IMR-90 (cell line): Measurements from ENCODE around the gene TUBGCP6. TPM values are rescaled to one million over a fixed set of nuclear protein-coding genes. Genes with fewer than 3 reads are reported as not detected.

Source experiments
- ATAC-seq: fragments of 200-7000 bp; cut with Tn5 transposase; 2 replicates; pipeline ENCODE4 v1.9.1; 2020; ENCODE audit warnings: low read depth, mild to moderate bottlenecking, moderate library complexity
- BruUV-seq: library from RNA; stranded (reverse); fragments of 400-500 nt; replicated peaks from 2 replicates; lab custom pipeline; 2021; lab: Mats Ljungman, UMichigan
- CTCF ChIA-PET: fragments of 300-600 bp; formaldehyde crosslinking; extraction: SDS; loops from one replicate; lab custom pipeline; 2021; ENCODE audit warnings: antibody characterized with exemption; lab: Yijun Ruan, JAX
- POLR2A ChIA-PET: fragments of 300-600 bp; sonication (Branson Sonifier 250); formaldehyde crosslinking; loops from one replicate; lab custom pipeline; 2022; ENCODE audit warnings: antibody characterized with exemption; ENCODE audit not compliant: unreplicated experiment; lab: Charles Lee
- DNase-seq: peaks from one replicate; pipeline ENCODE4 v3.0.0; 2013
- H2AFZ ChIP-seq: replicated peaks from 2 replicates; pipeline ENCODE3; 2013; ENCODE audit warnings: low read length, mild to moderate bottlenecking; ENCODE audit not compliant: poor library complexity
- H2AK5ac ChIP-seq: 2 replicates; pipeline ENCODE4 v1.6.1; 2013; ENCODE audit warnings: low read depth, low read length, inconsistent platforms
- H2AK9ac ChIP-seq: replicated peaks from 2 replicates; pipeline ENCODE3; 2013; ENCODE audit warnings: mild to moderate bottlenecking, low read depth, low read length, moderate library complexity; ENCODE audit not compliant: poor library complexity
- H2BK120ac ChIP-seq: 2 replicates; pipeline ENCODE4 v1.6.1; 2013; ENCODE audit warnings: low read depth, low read length, inconsistent platforms
- H2BK15ac ChIP-seq: 3 replicates; pipeline ENCODE4 v1.6.1; 2013; ENCODE audit warnings: low read depth, low read length, inconsistent platforms
- H2BK20ac ChIP-seq: 2 replicates; pipeline ENCODE4 v1.6.1; 2013; ENCODE audit warnings: low read depth, mild to moderate bottlenecking, inconsistent platforms, low read length, moderate library complexity
- H2BK5ac ChIP-seq: 2 replicates; pipeline ENCODE4 v1.6.1; 2013; ENCODE audit warnings: mild to moderate bottlenecking, low read depth, low read length, inconsistent platforms; ENCODE audit not compliant: poor library complexity, severe bottlenecking
- H3K14ac ChIP-seq: replicated peaks from 2 replicates; pipeline ENCODE4 v1.6.1; 2013; ENCODE audit warnings: low read depth, low read length, inconsistent platforms
- H3K18ac ChIP-seq: 2 replicates; pipeline ENCODE4 v1.6.1; 2013; ENCODE audit warnings: low read depth, low read length, control low read depth
- H3K23ac ChIP-seq: 2 replicates; pipeline ENCODE4 v1.6.1; 2013; ENCODE audit warnings: low read depth, low read length, inconsistent platforms
- H3K27ac ChIP-seq: 2 replicates; pipeline ENCODE4 v1.5.1; 2013; ENCODE audit warnings: mild to moderate bottlenecking, control low read depth, low read length; ENCODE audit not compliant: insufficient read depth
- H3K27me3 ChIP-seq: 2 replicates; pipeline ENCODE4 v1.6.1; 2013; ENCODE audit warnings: low read length; ENCODE audit not compliant: control insufficient read depth, insufficient read depth
- H3K36me3 ChIP-seq: 2 replicates; pipeline ENCODE4 v1.6.1; 2013; ENCODE audit warnings: low read length, mixed read lengths; ENCODE audit not compliant: control insufficient read depth, insufficient read depth
- H3K4ac ChIP-seq: 2 replicates; pipeline ENCODE4 v1.6.1; 2013; ENCODE audit warnings: low read depth, low read length, inconsistent platforms
- H3K4me1 ChIP-seq: 2 replicates; pipeline ENCODE4 v1.6.1; 2013; ENCODE audit warnings: low read length, mixed read lengths; ENCODE audit not compliant: control insufficient read depth, insufficient read depth
- H3K4me2 ChIP-seq: 2 replicates; pipeline ENCODE4 v1.6.1; 2013; ENCODE audit warnings: low read depth, mild to moderate bottlenecking, control low read depth, low read length, moderate library complexity
- H3K4me3 ChIP-seq: 2 replicates; pipeline ENCODE4 v1.5.1; 2013; ENCODE audit warnings: low read depth, mild to moderate bottlenecking, control low read depth, low read length, moderate library complexity; ENCODE audit not compliant: insufficient read depth
- H3K56ac ChIP-seq: 2 replicates; pipeline ENCODE4 v1.6.1; 2013; ENCODE audit warnings: low read length, inconsistent platforms; ENCODE audit not compliant: insufficient read depth; ENCODE audit errors: extremely low read depth
- H3K79me1 ChIP-seq, 2 experiments: 2 replicates each; pipeline ENCODE4 v1.6.1; 2013; ENCODE audit warnings: low read length in 2 of 2, inconsistent platforms in 1 of 2, low read depth in 1 of 2
- H3K9ac ChIP-seq: 2 replicates; pipeline ENCODE4 v1.6.1; 2013; ENCODE audit warnings: low read depth, low read length, control low read depth
- H3K9me1 ChIP-seq: 2 replicates; pipeline ENCODE4 v1.6.1; 2013; ENCODE audit warnings: low read length, inconsistent platforms; ENCODE audit not compliant: insufficient read depth
- H3K9me3 ChIP-seq: 2 replicates; pipeline ENCODE4 v1.6.1; 2013; ENCODE audit warnings: low read length; ENCODE audit not compliant: control insufficient read depth, insufficient read depth
- H4K20me1 ChIP-seq: 2 replicates; pipeline ENCODE4 v1.6.1; 2013; ENCODE audit warnings: low read length, inconsistent platforms; ENCODE audit not compliant: insufficient read depth
- H4K5ac ChIP-seq: 2 replicates; pipeline ENCODE4 v1.6.1; 2013; ENCODE audit warnings: mild to moderate bottlenecking, low read depth, low read length, control low read depth
- H4K8ac ChIP-seq, 2 experiments: 2 replicates each; pipeline ENCODE4 v1.6.1; 2013; ENCODE audit warnings: low read depth in 2 of 2, low read length in 2 of 2, control low read depth in 1 of 2, inconsistent platforms in 1 of 2
- H4K91ac ChIP-seq: 2 replicates; pipeline ENCODE4 v1.6.1; 2013; ENCODE audit warnings: low read depth, low read length, inconsistent platforms; ENCODE audit not compliant: insufficient read depth
- CTCF ChIP-seq: conservative IDR thresholded peaks from 2 replicates; pipeline ENCODE4 v1.5.1; 2012; ENCODE audit warnings: mild to moderate bottlenecking, low read depth, low read length, improper control_type of control experiment
- MAFK ChIP-seq: IDR thresholded peaks from 2 replicates; pipeline ENCODE4 v1.6.1; 2012; ENCODE audit warnings: low read depth, low read length, improper control_type of control experiment
- POLR2A ChIP-seq: IDR thresholded peaks from 2 replicates; pipeline ENCODE4 v1.6.1; 2012; ENCODE audit warnings: mild to moderate bottlenecking, low read depth, low read length
- RCOR1 ChIP-seq: IDR thresholded peaks from 2 replicates; pipeline ENCODE4 v1.6.1; 2012; ENCODE audit warnings: mild to moderate bottlenecking, low read length, improper control_type of control experiment; ENCODE audit not compliant: insufficient replicate concordance
- SMC3 ChIP-seq: fragments of 150-350 bp; IDR thresholded peaks from 2 replicates; pipeline ENCODE4 v1.6.1; 2016; ENCODE audit warnings: low read depth, mild to moderate bottlenecking, antibody characterized with exemption, low read length, moderate library complexity
- WGBS, 2 experiments: methylation state at CpG; one replicate each; pipeline versions ENCODE4 v1.1.5 to v1.1.7; 2013; ENCODE audit warnings: missing lambda C conversion rate in 2 of 2; ENCODE audit not compliant: insufficient read length in 1 of 2; ENCODE audit errors: extremely low coverage in 2 of 2; 5-methylcytosine and 5-hydroxymethylcytosine counted together
- dilution Hi-C: fragments of 300-500 bp; cut with HindIII; formaldehyde crosslinking; loops from one replicate; pipeline ENCODE4 v1.14.3; 2018; ENCODE audit warnings: low sequenced_read_pairs; ENCODE audit not compliant: unreplicated experiment
- in situ Hi-C: fragments of 300-500 bp; cut with MboI; formaldehyde crosslinking; loops from 3 replicates; pipeline ENCODE4 v1.14.3; 2019; ENCODE audit warnings: low sequenced_read_pairs, inconsistent platforms, mixed read lengths
- intact Hi-C: fragments of 100-400 bp; cut with micrococcal nuclease; formaldehyde crosslinking; loops from 2 replicates; pipeline ENCODE4 v1.10.0; 2022
- polyA plus RNA-seq, 3 experiments: library from polyadenylated mRNA; depleted of rRNA; stranded (reverse); fragments of >200 nt; gene quantifications; 2 replicates each; pipeline ENCODE4 v1.2.3, GENCODE V29; 2012; ENCODE audit warnings: low replicate concordance in 1 of 3
- total RNA-seq: library from RNA; depleted of rRNA; stranded (reverse); fragments of >200 nt; gene quantifications from 2 replicates; pipeline ENCODE4 v1.2.3, GENCODE V29; 2012

TUBGCP6 gene
- total and polyA plus RNA-seq, 2 of the 4 experiments (the other 2 are of a cell fraction): 10.8 to 28.6 TPM

GRCh38 chr22:50183141-50183971, 61.5 kb downstream of the TUBGCP6 start:
- H2BK20ac ChIP-seq: no peak overlapping the region
- H2AFZ ChIP-seq: peak overlapping the region; percentile 89
- CTCF ChIA-PET: no interaction called here
- H3K9ac ChIP-seq: no peak overlapping the region
- intact Hi-C loops: no loop called here
- no peak overlapping the region for H3K27ac ChIP-seq
- H3K27me3 ChIP-seq: no peaks in the 10 kb centered on the region; the same call in 1 of the 2 replicates
- no peak overlapping the region for H3K18ac ChIP-seq
- H3K4me1 ChIP-seq: peaks cover 12% of the 10 kb centered on the region
- H4K20me1 ChIP-seq: no peaks in the 10 kb centered on the region
- H2AK5ac ChIP-seq: no peak overlapping the region
- WGBS, 2 experiments: 96% methylated on average over 5 of the region's 19 CpGs; no CpG with 5 or more reads in 1 of the 2 experiments
- peak overlapping the region; percentile 80 to 91; a peak in 3 of 4 replicates for H4K8ac ChIP-seq
- H2BK15ac ChIP-seq: 0 out of 3 replicates have a peak overlapping the region, but pooled peaks have one; percentile 38
- in situ Hi-C loops: no loop called here
- no peak overlapping the region for H2BK5ac ChIP-seq
- no peak overlapping the region for H3K4me2 ChIP-seq
- DNase-seq (no peak), ATAC-seq (no peak)
- H3K79me1 ChIP-seq: peaks cover 0 to 18% of the 10 kb centered on the region in 2 experiments; a peak in 2 of 4 replicates
- BruUV-seq: no TSS peak
- no peaks in the 10 kb centered on the region for H3K9me3 ChIP-seq
- peak overlapping the region; percentile 28; the same call in 1 of the 2 replicates for H4K5ac ChIP-seq
- no peak overlapping the region for H3K56ac ChIP-seq
- dilution Hi-C loops: no loop called here
- H2AK9ac ChIP-seq: peak overlapping the region; percentile 93
- peaks cover 4% of the 10 kb centered on the region for H3K9me1 ChIP-seq
- POLR2A ChIA-PET: no interaction called here
- H2BK120ac ChIP-seq: no peak overlapping the region
- peaks cover 2% of the 10 kb centered on the region; the same call in 1 of the 2 replicates for H3K36me3 ChIP-seq
- H3K4ac ChIP-seq: peak overlapping the region; percentile 30; the same call in 1 of the 2 replicates
- no peak overlapping the region for H3K23ac ChIP-seq
- H4K91ac ChIP-seq: peak overlapping the region; percentile 61
- H3K14ac ChIP-seq: no peak overlapping the region
- TF ChIP-seq SMC3: no peak
- TF ChIP-seq CTCF: no peak
- no peak for TF ChIP-seq POLR2A
- no peak for TF ChIP-seq RCOR1
- no peak for TF ChIP-seq MAFK
- H3K4me3 ChIP-seq: no peak overlapping the region
